GM19099 (cell line): Measurements from ENCODE around the gene MYBPC1.

ENCODE experiments used
- POLR2A ChIP-seq: IDR thresholded peaks from 3 replicates; pipeline ENCODE4 v1.6.1; 2011; ENCODE audit warnings: low read depth; ENCODE audit not compliant: insufficient read length; ENCODE audit errors: extremely low read depth

MYBPC1 gene

GRCh38 chr12:101619858-101620761 is 25.3 kb downstream of the MYBPC1 start:
- no peak for TF ChIP-seq POLR2A

DNA sequence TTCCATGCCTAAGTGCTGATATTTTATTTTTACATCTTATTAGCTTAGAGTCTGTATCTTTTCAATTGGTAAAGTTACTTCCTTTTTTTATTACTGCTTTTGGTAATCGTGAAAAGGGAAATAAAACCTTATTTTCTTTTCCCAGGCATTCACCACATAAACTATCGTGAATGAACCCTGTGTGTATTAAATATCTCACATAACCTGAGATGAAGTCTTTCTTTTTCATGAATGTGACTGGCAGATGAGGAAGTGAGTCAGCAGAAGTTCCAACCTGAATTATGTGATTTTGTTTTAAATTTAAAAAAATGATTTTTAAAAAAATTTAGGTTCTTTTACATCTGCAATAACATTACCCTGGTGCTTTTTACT is 26.0 kb downstream of the MYBPC1 start:
- no peak for TF ChIP-seq POLR2A

DNA sequence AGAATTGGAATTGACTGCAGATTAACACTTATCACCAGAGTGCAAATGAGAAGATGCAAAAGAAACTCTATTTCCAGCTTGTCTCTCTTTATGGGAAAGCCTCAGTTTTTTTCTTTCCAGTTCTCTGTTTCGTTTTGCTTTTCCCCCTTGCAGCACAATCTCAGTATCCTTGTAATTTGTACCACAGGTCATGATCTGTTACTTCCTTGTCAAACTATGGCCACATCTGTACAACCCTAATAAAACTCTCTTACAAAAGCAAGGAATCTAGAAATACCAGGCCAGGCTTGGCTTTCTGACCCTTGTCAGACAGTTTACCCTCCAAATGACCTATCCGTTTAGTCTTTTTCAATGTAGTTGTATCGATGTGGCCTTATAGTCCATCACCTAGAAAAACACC is 33.9 kb downstream of the MYBPC1 start:
- TF ChIP-seq POLR2A, result no peak

DNA sequence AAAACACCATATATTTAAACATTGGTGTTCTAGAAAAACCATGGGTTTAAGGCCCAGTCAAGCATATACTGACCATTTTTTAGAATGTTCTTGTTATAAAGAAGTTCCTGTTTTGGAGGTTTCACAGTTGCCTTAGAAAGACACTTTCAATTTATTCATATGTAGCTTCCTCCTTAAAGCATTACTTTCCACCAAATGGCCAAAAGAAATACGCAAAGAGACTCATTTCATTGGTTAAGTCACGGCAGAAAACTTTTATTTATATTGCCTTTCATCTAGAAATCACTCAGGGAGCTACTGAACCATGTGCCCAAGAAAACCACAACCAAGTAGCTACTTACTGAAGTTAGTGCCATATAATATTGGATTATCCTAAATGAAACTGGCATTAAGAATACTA is 40.0 kb downstream of the MYBPC1 start:
- TF ChIP-seq POLR2A, result no peak

DNA sequence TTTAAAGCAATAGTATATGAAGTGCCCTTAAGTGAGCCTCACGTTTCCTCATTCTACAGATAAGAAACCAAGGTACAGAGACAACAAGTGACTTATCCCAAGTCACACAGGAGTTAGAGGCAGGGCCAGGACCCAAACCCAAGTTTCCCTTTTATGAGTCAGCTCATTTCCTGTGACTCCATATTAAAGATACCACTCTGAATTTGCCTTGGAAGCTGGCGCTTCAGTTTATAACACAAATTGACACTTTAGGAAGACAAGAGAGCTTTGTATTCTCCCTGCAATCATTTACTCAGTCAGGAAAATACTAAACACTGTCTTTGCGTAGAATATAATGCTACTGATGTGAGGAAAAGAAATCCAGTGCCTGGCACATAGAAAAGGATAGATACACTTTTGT is 43.2 kb downstream of the MYBPC1 start:
- TF ChIP-seq POLR2A, result no peak

DNA sequence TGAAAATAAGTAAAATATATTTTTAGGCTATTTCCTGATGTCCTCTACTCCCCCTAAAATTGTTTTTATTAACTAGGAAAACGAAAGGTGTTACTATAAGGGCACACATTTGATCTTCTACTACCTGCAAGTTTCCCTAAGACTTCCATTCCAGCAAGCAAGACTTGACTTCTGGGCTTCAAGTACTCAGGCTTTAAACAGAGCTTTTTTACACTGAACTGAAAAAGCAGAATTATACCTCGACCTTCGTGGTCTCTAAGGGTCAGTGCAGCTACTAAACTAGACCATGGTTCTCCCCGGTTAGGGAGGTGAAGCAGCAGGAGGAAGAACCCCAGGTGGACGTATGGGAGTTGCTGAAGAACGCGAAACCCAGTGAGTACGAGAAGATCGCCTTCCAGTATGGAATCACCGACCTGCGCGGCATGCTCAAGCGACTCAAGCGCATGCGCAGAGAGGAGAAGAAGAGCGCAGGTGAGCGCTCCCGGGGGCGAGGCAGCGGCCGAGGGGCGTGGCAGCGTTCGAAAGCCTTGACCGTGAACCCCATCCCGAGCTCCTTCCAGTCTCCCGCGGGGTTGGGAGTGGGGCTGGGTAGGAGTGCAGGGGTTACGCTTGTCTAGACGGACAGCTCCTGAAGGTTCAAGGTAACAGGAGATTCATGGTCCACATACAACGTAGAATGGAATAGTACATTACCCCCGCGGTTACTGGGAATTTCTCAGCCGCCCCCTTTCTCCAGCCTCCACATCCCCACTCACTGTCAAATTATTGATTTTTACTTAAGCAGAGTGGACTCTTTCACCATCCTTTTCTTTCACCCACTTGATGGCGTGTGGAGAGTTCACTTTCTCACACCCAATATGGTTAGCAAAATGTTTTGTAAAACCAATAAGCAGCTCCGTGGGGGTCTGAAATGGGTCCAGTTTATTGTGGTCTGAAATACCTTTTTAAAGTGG is 47.6 kb downstream of the MYBPC1 start:
- TF ChIP-seq POLR2A, result no peak

DNA sequence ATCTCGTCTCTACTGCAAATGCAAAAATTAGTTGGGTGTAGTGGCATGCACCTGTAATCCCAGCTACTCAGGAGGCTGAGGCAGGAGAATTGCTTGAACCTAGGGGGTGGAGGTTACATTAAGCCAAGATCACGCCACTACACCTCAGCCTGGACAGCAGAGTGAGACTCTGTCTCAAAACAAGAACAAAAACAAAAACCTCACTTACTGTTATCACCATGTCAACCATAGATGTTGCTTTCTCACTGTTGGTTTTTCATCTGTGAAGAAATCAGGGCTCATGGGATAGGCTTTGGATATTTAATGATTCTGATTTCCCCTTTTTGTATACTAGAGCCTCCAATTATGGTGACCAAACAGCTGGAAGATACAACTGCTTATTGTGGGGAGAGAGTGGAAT is 52.9 kb downstream of the MYBPC1 start:
- TF ChIP-seq POLR2A, result no peak

- no peak for TF ChIP-seq POLR2A
Observed at GRCh38 chr12:101648195-101648594, 53.4 kb downstream of the MYBPC1 start.

DNA sequence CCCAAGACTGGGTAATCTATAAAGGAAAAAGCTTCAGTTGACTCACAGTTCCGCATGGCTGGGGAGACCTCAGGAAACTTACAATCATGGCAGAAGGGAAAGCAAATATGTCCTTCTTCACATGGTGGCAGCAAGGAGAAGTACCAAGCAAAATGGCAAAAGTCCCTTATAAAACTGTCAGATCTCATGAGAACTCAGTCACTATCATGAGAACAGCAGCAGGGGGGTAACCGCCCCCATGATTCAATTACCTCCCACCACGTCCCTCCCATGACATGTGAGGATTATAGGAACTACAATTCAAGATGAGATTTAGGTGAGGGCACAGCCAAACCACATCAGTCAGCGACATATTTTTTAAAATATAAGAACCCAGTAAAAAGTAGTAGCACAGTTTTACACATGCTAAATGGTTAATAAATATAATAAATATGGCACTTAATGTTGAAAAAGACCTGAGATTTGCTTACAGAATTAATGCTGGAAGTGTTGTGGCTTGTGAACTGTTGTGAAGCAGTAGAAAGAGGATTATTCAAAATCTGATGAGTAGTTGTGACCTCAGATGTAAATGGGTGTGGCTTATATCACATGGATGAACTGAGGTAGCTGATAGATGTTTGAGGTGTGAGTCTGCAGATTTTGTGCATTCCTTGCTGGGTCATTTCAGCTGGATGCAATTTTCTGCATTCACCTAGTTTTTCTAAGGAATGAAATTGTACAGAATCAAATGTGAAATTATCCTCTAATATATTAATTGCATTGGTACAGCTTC is 55.8 kb downstream of the MYBPC1 start:
- TF ChIP-seq POLR2A, result no peak

GRCh38 chr12:101653030-101653429 is 58.3 kb downstream of the MYBPC1 start:
- no peak for TF ChIP-seq POLR2A

GRCh38 chr12:101653503-101653902 is 58.7 kb downstream of the MYBPC1 start:
- no peak for TF ChIP-seq POLR2A

DNA sequence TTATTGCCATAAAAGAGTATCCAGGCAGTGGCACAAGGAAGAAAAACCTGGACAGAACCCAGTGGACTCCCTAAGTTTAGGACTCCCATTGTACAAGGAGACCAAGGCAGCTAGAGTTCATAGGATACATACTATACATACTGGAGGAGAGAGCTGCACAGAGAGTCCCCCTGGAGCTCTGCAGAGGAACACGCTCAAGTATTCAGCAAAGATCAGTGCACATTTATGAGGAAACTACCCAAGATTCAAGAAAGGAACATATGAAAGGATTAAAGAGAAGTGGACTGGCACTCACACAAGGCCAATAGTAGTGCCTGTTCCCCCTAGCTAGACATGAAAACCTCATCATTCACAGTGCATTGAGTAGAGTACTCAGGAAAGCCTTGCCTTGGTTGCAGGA is 59.7 kb downstream of the MYBPC1 start:
- TF ChIP-seq POLR2A, result no peak

GRCh38 chr12:101655393-101655792 is 60.6 kb downstream of the MYBPC1 start:
- no peak for TF ChIP-seq POLR2A

DNA sequence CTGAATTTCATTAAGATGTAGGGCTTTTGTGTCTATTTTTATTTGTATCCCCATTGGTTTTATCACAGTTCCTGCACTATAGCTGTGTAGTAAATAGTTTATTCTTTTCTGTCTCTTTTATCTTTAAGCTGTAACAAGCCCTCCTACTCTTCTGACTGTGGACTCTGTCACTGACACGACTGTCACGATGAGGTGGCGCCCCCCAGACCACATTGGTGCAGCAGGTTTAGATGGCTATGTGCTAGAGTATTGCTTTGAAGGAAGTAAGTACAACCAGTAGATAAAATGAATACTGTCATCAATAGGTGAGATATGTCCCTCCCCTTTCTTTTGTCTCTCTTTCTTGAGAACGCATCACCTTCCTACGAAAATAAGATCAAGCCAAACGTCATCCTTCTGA is 68.5 kb downstream of the MYBPC1 start:
- TF ChIP-seq POLR2A, result no peak

- TF ChIP-seq POLR2A, result no peak
Observed at GRCh38 chr12:101664992-101665391, 70.2 kb downstream of the MYBPC1 start.
